A549 (cell line): Measurements from ENCODE around the gene UBE2K. TPM values are rescaled to one million over a fixed set of nuclear protein-coding genes. Genes with fewer than 3 reads are reported as not detected.

ENCODE experiments used
- ATAC-seq, 2 experiments: fragments of 200-7000 bp in 1 of 2; fragments of >200 bp in 1 of 2; cut with Nextera tagmentation in 1 of 2; cut with Tn5 transposase in 1 of 2; 3 replicates each; pipeline versions ENCODE4 v1.8.0 to v1.9.1; 2018 to 2020; ENCODE audit warnings: mild to moderate bottlenecking in 1 of 2, moderate library complexity in 1 of 2
- CTCF ChIA-PET: fragments of 300-600 bp; sonication (Branson Sonifier 250); formaldehyde crosslinking; extraction: SDS; loops from one replicate; lab custom pipeline; 2021; ENCODE audit warnings: antibody characterized with exemption, inconsistent platforms; lab: Yijun Ruan, JAX
- POLR2A ChIA-PET: fragments of 350-600 bp; formaldehyde crosslinking; extraction: SDS; loops from one replicate; lab custom pipeline; 2021; ENCODE audit warnings: antibody characterized with exemption, inconsistent platforms; lab: Yijun Ruan, JAX
- DNase-seq, 2 experiments: peaks; one replicate each; pipeline versions ENCODE4 v3.0.0 to v3.0.0-alpha.2; 2011 to 2016; ENCODE audit warnings: low read depth in 1 of 2, low spot score in 1 of 2
- FAIRE-seq: peaks from 2 replicates; lab custom pipeline; 2011; peaks lifted over from hg19 to GRCh38; lab: Jason Lieb, UNC
- H3K27ac ChIP-seq, 2 experiments: fragments of >200 bp; sonication (Bioruptor Twin); formaldehyde crosslinking; 3 replicates each; pipeline ENCODE4 v1.5.1; 2016 to 2017
- H3K4me1 ChIP-seq: fragments of >200 bp; sonication (Bioruptor Twin); formaldehyde crosslinking; 3 replicates; pipeline ENCODE4 v1.6.1; 2016
- H3K4me2 ChIP-seq: fragments of >200 bp; sonication (Bioruptor Twin); formaldehyde crosslinking; 3 replicates; pipeline ENCODE4 v1.6.1; 2016
- H3K4me3 ChIP-seq: fragments of >200 bp; sonication (Bioruptor Twin); formaldehyde crosslinking; 3 replicates; pipeline ENCODE4 v1.5.1; 2016
- H3K9me3 ChIP-seq: fragments of >200 bp; sonication (Bioruptor Twin); formaldehyde crosslinking; 3 replicates; pipeline ENCODE4 v1.6.1; 2016
- CHD2 ChIP-seq: fragments of 150-350 bp; IDR thresholded peaks from 2 replicates; pipeline ENCODE4 v1.6.1; 2014; ENCODE audit warnings: low read length; ENCODE audit not compliant: partially characterized antibody
- CHD4 ChIP-seq: fragments of 200-600 bp; sonication (generic); IDR thresholded peaks from 2 replicates; pipeline ENCODE4 v1.6.1; 2016; ENCODE audit warnings: antibody characterized with exemption, mild to moderate bottlenecking, borderline replicate concordance
- EP300 ChIP-seq, 2 experiments: fragments of >200 bp; sonication (Bioruptor Twin); formaldehyde crosslinking; IDR thresholded peaks; 2 replicates in 1 of 2; 3 replicates in 1 of 2; pipeline ENCODE4 v1.6.1; 2016 to 2017
- FOSL2 ChIP-seq, 2 experiments: fragments of 450-650 bp in 1 of 2; fragments of >200 bp in 1 of 2; sonication (Bioruptor Twin) in 1 of 2; formaldehyde crosslinking; IDR thresholded peaks; 2 replicates each; pipeline versions ENCODE4 v1.5.0 to v1.6.1; 2016 to 2020; ENCODE audit warnings: mild to moderate bottlenecking in 1 of 2, moderate library complexity in 1 of 2
- HEYL ChIP-seq: fragments of 250-450 bp; sonication (Bioruptor Pico); IDR thresholded peaks from 2 replicates; pipeline ENCODE4 v1.8.0; 2021; ENCODE audit warnings: mild to moderate bottlenecking, moderate library complexity
- HMGXB4 ChIP-seq: fragments of 250-450 bp; sonication (Bioruptor Pico); IDR thresholded peaks from 2 replicates; pipeline ENCODE4 v1.5.0; 2021; ENCODE audit warnings: mild to moderate bottlenecking, moderate library complexity, borderline replicate concordance
- HOXA7 ChIP-seq: fragments of 250-450 bp; sonication (Bioruptor Pico); IDR thresholded peaks from 2 replicates; pipeline ENCODE4 v1.5.0; 2020; ENCODE audit warnings: mild to moderate bottlenecking, moderate library complexity
- HOXB13 ChIP-seq: fragments of 250-450 bp; sonication (Bioruptor Pico); IDR thresholded peaks from 2 replicates; pipeline ENCODE4 v1.5.0; 2020; ENCODE audit warnings: low read depth, mild to moderate bottlenecking, moderate library complexity
- MAZ ChIP-seq: fragments of 150-350 bp; IDR thresholded peaks from 2 replicates; pipeline ENCODE4 v1.6.1; 2014; ENCODE audit warnings: antibody characterized with exemption, low read depth, low read length, borderline replicate concordance
- NFE2L2 ChIP-seq: fragments of 150-350 bp; conservative IDR thresholded peaks from 2 replicates; pipeline ENCODE4 v1.6.1; 2014; ENCODE audit warnings: low read length
- PBX3 ChIP-seq: IDR thresholded peaks from 2 replicates; pipeline ENCODE4 v1.6.1; 2012
- RAD21 ChIP-seq, 2 experiments: fragments of >200 bp in 1 of 2; sonication (Bioruptor Twin) in 1 of 2; formaldehyde crosslinking in 1 of 2; IDR thresholded peaks in 1 of 2; conservative IDR thresholded peaks in 1 of 2; 2 replicates in 1 of 2; 3 replicates in 1 of 2; pipeline ENCODE4 v1.6.1; 2012 to 2018; ENCODE audit warnings: inconsistent platforms in 1 of 2
- RARB ChIP-seq: fragments of 250-450 bp; sonication (Bioruptor Pico); IDR thresholded peaks from 2 replicates; pipeline ENCODE4 v1.8.0; 2021; ENCODE audit warnings: mild to moderate bottlenecking, moderate library complexity
- SREBF2 ChIP-seq: fragments of 450-650 bp; IDR thresholded peaks from 2 replicates; pipeline ENCODE4 v1.6.1; 2014; ENCODE audit warnings: mild to moderate bottlenecking, moderate library complexity
- USF2 ChIP-seq: fragments of 450-650 bp; IDR thresholded peaks from 2 replicates; pipeline ENCODE4 v1.6.1; 2014; ENCODE audit warnings: antibody characterized with exemption
- ZFP36 ChIP-seq: fragments of 450-650 bp; IDR thresholded peaks from 2 replicates; pipeline ENCODE4 v1.6.1; 2014; ENCODE audit warnings: borderline replicate concordance; ENCODE audit not compliant: partially characterized antibody
- WGBS: methylation state at CpG from one replicate; pipeline ENCODE4 v1.1.6; 2017; ENCODE audit errors: missing lambda C conversion rate; 5-methylcytosine and 5-hydroxymethylcytosine counted together
- polyA plus RNA-seq, 4 experiments: library from polyadenylated mRNA; depleted of rRNA in 3 of 4; stranded (reverse); fragments of >200 nt; fragmentation: RNase III in 1 of 4; extraction: RNeasy Plus Mini Kit Qiagen cat#74134 plus additional on column Dnase treatment in 1 of 4; gene quantifications; 2 replicates in 3 of 4; 3 replicates in 1 of 4; pipeline ENCODE4 v1.2.3, GENCODE V29; 2011 to 2017
- TF ChIP-seq, protein P1 (sequence below): fragments of 200-600 bp; sonication (generic); IDR thresholded peaks from 2 replicates; pipeline ENCODE4 v1.6.1; 2016; ENCODE audit warnings: antibody characterized with exemption, mild to moderate bottlenecking, moderate library complexity

UBE2K gene
- polyA plus RNA-seq, 2 of the 4 experiments (the other 2 are of a cell fraction) = 103 to 130 TPM

- FAIRE-seq = no peak
- POLR2A ChIA-PET = no interaction called here
These were observed 15.8 kb upstream of the UBE2K start for GRCh38 chr4:39682138-39682537.

DNA sequence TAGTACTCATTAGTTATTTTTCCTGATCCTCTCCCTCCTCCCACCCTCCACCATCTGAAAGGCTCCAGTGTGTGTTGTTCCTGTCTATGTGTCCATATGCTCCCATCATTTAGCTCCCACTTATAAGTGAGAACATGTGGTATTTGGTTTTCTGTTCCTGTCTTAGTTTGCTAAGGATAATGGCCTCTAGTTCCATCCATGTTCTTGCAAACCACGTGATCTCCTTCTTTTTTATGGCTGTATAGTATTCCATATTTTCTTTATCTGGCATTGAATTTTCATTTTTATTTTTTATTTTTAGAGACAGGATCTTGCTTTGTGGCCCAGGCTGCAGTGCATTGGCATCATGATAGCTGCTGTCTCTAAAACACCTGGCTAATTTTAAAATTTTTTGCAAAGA lies 11.9 kb upstream of the UBE2K start:
- H3K9me3 ChIP-seq = no peaks in the 10 kb centered on the region
- CTCF ChIA-PET = no interaction called here
- no peak for DNase-seq
- 0% methylated on average over 1 of the region's 1 CpG for WGBS
- FAIRE-seq = no peak
- ATAC-seq = no peak
- H3K4me1 ChIP-seq = no peaks in the 10 kb centered on the region
- no peak overlapping the region for H3K4me3 ChIP-seq
- H3K27ac ChIP-seq = no peak overlapping the region
- H3K4me2 ChIP-seq = no peak overlapping the region
- POLR2A ChIA-PET = no interaction called here
- no peak for TF ChIP-seq CHD2
- TF ChIP-seq HOXB13 (CRISPR knock-in tag) = no peak
- no peak for TF ChIP-seq SREBF2
- TF ChIP-seq HOXA7 = no peak
- TF ChIP-seq EP300 (IDR thresholded peaks at IDR 0.05) = no peak

More at GRCh38 chr4:39682138-39682537, 15.8 kb upstream of the UBE2K start:
- 68% methylated on average over 2 of the region's 2 CpGs for WGBS
- Histone ChIP-seq H3K27ac (no peak overlapping the region), H3K4me3 (no peak overlapping the region), H3K9me3 (no peaks in the 10 kb centered on the region), H3K4me2 (no peak overlapping the region), H3K4me1 (no peaks in the 10 kb centered on the region)
- ATAC-seq (no peak), DNase-seq (no peak)
- CTCF ChIA-PET = interaction anchor here (1.1 kb wide), 1 partner anchor 13 kb away, joined by 4 read pairs; no protein-coding TSS in a partner anchor
- TF ChIP-seq RARB (CRISPR knock-in tag) (no peak), ZFP36 (no peak), HEYL (CRISPR knock-in tag) (no peak), EP300 (IDR thresholded peaks at IDR 0.05) (no peak), RAD21 (conservative IDR thresholded peaks at IDR 0.05 in 1 of 2, IDR thresholded peaks at IDR 0.05 in 1 of 2) (no peak)

GRCh38 chr4:39687014-39687413 lies 10.9 kb upstream of the UBE2K start:
- DNase-seq = no peak
- TF ChIP-seq CHD4 (no peak), HMGXB4 (CRISPR knock-in tag) (no peak), MAZ (no peak), PBX3 (no peak), NFE2L2 (no peak), FOSL2 (IDR thresholded peaks at IDR 0.05) (no peak), FOSL2 (CRISPR knock-in tag; IDR thresholded peaks at IDR 0.05) (no peak), USF2 (no peak)
- TF ChIP-seq, protein P1, sequence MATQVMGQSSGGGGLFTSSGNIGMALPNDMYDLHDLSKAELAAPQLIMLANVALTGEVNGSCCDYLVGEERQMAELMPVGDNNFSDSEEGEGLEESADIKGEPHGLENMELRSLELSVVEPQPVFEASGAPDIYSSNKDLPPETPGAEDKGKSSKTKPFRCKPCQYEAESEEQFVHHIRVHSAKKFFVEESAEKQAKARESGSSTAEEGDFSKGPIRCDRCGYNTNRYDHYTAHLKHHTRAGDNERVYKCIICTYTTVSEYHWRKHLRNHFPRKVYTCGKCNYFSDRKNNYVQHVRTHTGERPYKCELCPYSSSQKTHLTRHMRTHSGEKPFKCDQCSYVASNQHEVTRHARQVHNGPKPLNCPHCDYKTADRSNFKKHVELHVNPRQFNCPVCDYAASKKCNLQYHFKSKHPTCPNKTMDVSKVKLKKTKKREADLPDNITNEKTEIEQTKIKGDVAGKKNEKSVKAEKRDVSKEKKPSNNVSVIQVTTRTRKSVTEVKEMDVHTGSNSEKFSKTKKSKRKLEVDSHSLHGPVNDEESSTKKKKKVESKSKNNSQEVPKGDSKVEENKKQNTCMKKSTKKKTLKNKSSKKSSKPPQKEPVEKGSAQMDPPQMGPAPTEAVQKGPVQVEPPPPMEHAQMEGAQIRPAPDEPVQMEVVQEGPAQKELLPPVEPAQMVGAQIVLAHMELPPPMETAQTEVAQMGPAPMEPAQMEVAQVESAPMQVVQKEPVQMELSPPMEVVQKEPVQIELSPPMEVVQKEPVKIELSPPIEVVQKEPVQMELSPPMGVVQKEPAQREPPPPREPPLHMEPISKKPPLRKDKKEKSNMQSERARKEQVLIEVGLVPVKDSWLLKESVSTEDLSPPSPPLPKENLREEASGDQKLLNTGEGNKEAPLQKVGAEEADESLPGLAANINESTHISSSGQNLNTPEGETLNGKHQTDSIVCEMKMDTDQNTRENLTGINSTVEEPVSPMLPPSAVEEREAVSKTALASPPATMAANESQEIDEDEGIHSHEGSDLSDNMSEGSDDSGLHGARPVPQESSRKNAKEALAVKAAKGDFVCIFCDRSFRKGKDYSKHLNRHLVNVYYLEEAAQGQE = no peak
- ChIA-PET CTCF (interaction anchor here (1.0 to 1.3 kb wide), 2 partner anchors 8 to 218 kb away, joined by 3 to 6 read pairs; no protein-coding TSS in a partner anchor), POLR2A (no interaction called here)
- Histone ChIP-seq H3K27ac (no peak overlapping the region), H3K4me1 (no peaks in the 10 kb centered on the region), H3K9me3 (no peaks in the 10 kb centered on the region), H3K4me2 (no peak overlapping the region), H3K4me3 (no peak overlapping the region)
- FAIRE-seq = no peak
- no peak for ATAC-seq
